ENCODE measurements around the gene GTF3C1. TPM values are rescaled to one million over a fixed set of nuclear protein-coding genes. Genes with fewer than 3 reads are reported as not detected.
A peak's percentile ranks its signal among the peaks of the same experiment; 100 is the strongest.

GTF3C1 gene
- total and polyA plus RNA-seq, 8 donors: 22.3 to 227 (median 61.0) TPM

- TF ChIP-seq EP300 (IDR thresholded peaks at IDR 0.05) (no peak), CTCF (IDR thresholded peaks at IDR 0.05) (no peak), POLR2AphosphoS5 (IDR thresholded peaks at IDR 0.05) (no peak), POLR2A (IDR thresholded peaks at IDR 0.05) (no peak)
- intact Hi-C loops (cut with DNase I; ENCODE audit: low total_unique reads): no loop called here
- Histone ChIP-seq H3K27me3 (no peaks in the 10 kb centered on the region), H3K36me3 (peaks cover 68 to 96% (median 92%) of the 10 kb centered on the region in 4 donors), H3K4me3 (no peak overlapping the region), H3K4me1 (peaks cover 0 to 22% (median 8%) of the 10 kb centered on the region in 4 donors), H3K27ac (no peak overlapping the region), H3K9me3 (no peaks in the 10 kb centered on the region)
- WGBS, 5 donors: 91 to 94% (median 92%) methylated on average over 21 to 24 of the region's 24 CpGs
- no peak for DNase-seq
These were observed 86.6 kb downstream of the GTF3C1 start for GRCh38 chr16:27462846-27463682.

DNA sequence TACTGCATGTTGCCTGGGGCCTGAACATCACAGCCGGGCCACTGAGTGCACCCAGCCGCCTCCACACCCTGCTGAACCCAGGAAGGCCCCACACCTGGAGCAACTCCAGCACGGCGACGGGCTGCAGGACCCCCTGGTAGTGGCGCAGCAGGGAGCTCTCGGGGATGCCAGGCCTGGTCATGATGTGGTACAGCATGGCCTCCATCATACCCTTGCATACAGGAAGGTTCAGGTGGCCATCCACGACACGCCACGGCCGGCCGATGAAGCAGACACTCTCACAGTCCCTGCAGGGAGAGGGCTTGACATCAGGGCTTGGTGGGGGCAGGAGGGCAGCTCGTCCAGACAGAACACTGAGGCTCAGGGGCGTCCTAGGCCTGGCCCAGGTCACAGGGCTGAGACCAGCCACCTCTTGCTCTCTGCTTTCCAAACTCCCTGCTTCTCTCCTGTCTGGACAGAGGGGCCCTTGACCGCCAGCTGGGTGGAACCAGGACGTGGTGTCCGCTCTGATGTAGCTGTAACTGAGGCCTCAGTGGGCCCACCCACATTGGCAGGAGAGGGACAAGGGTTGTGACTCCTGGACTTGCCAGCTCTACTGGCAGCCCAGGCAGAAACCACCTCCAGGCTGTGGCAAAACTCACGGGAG, 87.4 kb downstream of the GTF3C1 start:
- H3K4me3 ChIP-seq: no peak overlapping the region
- H3K9me3 ChIP-seq: no peaks in the 10 kb centered on the region
- 86 to 92% (median 88%) methylated on average over 14 to 18 of the region's 18 CpGs for WGBS, 5 donors
- H3K27ac ChIP-seq: peak overlapping the region in 1 of 5 donors; percentile 43
- H3K4me1 ChIP-seq: peaks cover 0 to 23% (median 8%) of the 10 kb centered on the region in 4 donors
- intact Hi-C loops (cut with DNase I; ENCODE audit: low total_unique reads): no loop called here
- no peak for TF ChIP-seq POLR2A (IDR thresholded peaks at IDR 0.05)
- TF ChIP-seq EP300 (IDR thresholded peaks at IDR 0.05): no peak
- no peak for TF ChIP-seq CTCF (IDR thresholded peaks at IDR 0.05)
- no peak for TF ChIP-seq POLR2AphosphoS5 (IDR thresholded peaks at IDR 0.05)
- peaks cover 60 to 89% (median 84%) of the 10 kb centered on the region in 4 donors for H3K36me3 ChIP-seq
- no peak for DNase-seq
- H3K27me3 ChIP-seq: no peaks in the 10 kb centered on the region

- TF ChIP-seq EP300 (IDR thresholded peaks at IDR 0.05) (no peak), POLR2A (IDR thresholded peaks at IDR 0.05) (no peak), CTCF (IDR thresholded peaks at IDR 0.05) (no peak), POLR2AphosphoS5 (IDR thresholded peaks at IDR 0.05) (no peak)
- Histone ChIP-seq H3K27ac (peak overlapping the region in 1 of 5 donors; percentile 43), H3K4me1 (peaks cover 0 to 30% (median 8%) of the 10 kb centered on the region in 4 donors), H3K4me3 (no peak overlapping the region), H3K36me3 (peaks cover 55 to 82% (median 77%) of the 10 kb centered on the region in 4 donors), H3K9me3 (no peaks in the 10 kb centered on the region), H3K27me3 (no peaks in the 10 kb centered on the region)
- DNase-seq: no peak
- intact Hi-C loops (cut with DNase I; ENCODE audit: low total_unique reads): no loop called here
- 56 to 77% (median 68%) methylated on average over 14 to 16 of the region's 16 CpGs for WGBS, 5 donors
These were observed 88.1 kb downstream of the GTF3C1 start for GRCh38 chr16:27461483-27462171.
